RKO (cell line): ENCODE results near the gene CBLB.

Source experiments
- DNase-seq: peaks from one replicate; pipeline ENCODE4 v3.0.0-alpha.2; 2016; ENCODE audit warnings: low spot score

CBLB gene

DNA sequence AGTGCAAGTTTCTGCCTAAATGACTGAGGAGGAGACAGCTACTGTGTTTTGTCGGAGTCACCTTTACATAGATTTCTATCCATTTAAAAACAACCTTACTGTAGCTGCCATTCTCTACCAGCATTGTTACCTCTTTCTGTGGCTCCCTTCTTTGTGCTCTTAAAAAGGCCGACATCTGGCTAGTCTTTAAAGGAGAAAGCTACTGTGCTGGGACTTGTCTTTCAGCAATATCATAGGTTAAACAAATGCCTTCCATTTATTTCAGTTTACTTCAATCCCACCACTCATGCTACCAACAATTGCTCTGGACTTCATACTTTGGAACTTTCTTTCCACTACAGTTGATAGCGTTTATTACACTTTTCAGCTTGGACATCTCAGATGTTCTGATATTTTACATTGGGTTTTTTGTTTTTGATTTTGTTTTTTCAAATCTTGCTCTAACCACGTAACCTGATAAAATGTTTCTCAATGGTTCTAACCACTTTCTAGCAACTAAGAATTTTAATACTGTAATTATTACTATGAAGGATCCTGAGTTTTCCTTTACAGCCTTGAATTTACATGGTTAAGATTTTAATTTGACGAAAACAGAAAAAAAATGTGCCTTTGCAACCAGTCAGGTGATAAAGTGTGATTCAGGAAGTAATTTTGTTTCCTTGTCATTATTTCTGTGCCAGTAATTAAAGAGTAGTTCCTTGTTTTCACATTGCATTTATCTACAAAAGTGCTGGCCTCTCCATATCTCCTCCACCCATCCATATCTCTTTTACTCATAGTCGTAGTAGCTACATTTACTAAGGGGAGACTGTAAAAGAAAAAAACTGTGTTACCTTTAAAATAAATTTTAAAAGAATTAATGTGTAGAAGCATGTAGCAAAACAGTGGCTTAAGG is 1.3 kb upstream of the CBLB start:
- DNase-seq, result no peak

DNA sequence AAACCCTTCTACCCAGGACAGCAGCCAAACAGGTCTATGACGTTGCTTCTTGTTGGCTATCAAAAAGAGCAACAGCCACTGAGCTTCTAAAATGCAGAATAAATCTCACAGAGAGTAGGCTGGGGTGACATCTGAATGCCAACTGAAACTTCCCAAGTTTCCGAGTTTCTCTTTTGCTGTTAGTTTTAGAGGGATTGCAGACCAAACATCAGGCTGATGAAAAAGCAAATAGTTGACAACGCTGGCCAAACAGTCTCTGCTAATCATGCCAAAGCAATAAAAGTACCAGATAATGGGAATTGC is 670 bp upstream of the CBLB start:
- DNase-seq, result no peak

DNA sequence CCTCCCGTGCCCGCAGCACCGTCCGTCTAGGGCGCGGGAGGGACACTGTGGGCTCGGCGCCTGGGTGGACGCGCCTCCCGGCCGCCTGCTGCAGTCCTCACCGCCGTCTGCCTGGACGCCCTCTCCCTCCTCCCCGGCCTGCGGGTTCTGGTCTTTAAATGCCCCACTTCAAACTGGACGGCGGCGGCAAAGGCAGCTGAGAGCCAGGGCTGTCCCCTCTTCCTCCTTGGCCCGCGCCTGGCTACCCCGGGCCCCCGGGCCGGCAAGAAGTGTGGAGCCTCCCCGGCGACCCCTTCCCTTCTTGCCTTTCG is 426 bp downstream of the CBLB start:
- peak; percentile 57 for DNase-seq

DNA sequence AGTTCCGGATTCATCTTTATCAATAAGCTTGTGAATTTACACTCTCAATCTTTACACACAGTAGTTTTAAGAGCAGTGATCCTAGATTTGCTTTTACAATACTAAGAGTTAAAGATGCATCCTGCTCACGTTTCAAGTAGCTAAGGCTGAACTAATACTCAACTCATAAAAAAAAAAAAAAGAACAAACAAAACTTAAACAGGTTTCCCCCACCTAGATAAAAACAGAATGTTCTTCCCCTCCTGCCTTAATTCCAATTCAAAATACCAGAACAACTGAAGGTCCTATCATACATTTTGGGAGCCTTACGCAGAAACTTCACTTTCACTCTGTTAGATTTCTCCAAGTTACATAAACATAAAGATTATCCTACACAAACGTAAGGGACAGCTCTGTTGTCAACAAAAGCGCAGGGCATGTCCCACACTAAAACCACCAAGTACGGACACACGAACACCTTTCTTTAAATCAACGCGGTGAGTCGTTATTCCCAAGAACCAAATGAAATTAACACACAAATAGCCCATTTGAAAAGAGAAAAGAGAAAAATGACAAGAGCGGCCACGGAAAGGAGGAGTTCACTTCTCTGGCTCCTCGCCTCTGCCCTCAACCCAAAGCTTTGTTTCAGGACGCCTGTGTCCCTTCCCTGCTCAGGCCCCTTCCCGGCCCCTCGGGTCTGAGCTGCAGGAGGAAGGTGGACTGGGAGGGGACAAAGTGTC is 941 bp downstream of the CBLB start:
- DNase-seq, result peak; percentile 44

DNA sequence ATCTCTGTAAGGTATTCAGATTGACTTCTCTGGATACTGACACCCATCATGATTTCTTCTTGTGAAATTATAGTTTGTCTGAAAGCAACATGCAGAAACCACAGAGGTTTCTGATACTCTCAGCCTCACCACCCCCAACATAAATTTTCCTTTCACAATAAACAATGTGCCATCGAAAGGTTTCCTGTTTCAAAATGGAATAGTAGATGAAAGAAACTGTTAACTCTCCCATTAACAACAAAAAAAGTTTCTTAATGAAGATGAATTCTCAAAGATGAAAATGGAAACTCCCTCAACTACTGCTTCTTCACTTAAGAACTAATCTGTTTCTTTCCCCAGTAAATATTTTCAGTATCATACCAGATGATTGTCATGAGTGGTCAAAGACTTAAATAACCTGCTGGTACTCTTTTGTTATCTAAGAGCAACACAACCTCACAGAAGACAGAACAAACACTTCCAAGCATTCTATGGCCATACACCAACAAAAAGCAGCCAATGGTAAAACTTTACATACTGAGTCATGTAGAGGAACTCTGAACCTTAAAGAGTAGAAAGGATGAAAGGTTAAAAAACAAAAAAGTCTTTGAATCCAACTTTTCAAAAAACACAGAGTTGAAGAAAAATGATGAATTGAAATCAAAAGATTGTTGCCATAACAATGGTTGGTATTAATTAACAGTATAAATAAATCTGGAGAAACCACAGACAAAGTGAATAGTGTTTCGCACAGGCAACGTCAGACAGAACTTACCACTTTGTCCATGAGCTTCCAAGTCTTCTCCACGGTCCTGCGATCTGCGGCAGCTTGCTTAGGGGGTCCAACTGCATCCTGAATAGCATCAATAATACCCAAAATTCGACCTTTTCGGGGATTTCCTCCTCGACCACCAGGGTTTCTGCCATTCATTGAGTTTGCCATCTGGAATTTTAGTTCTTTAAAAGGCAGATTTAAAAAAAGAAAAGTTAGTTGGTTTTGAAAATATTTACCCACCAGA is 1.9 kb downstream of the CBLB start:
- DNase-seq, result peak; percentile 82

DNA sequence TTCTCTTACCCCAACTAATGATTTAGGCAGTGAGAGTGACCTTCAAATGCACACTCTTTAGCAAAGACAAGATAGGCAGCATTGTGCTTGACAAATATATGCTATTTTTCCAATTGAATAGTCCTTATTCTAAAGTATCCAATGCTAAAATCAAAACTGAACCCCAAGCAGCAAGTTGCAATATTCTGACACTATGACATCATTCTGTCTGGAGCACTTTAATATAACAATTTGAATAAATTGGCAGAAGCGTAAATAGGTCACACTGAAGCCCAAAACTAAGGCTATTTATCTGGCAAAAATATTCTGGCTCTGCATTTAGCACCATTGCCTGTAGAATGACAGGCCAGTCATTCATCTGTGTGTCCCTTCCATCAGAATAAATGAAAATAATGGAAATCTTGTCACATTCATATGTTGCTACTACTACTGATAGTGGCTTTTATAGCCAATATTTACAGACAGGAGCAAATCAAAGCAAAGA is 2.9 kb downstream of the CBLB start:
- DNase-seq, result peak; percentile 40

DNA sequence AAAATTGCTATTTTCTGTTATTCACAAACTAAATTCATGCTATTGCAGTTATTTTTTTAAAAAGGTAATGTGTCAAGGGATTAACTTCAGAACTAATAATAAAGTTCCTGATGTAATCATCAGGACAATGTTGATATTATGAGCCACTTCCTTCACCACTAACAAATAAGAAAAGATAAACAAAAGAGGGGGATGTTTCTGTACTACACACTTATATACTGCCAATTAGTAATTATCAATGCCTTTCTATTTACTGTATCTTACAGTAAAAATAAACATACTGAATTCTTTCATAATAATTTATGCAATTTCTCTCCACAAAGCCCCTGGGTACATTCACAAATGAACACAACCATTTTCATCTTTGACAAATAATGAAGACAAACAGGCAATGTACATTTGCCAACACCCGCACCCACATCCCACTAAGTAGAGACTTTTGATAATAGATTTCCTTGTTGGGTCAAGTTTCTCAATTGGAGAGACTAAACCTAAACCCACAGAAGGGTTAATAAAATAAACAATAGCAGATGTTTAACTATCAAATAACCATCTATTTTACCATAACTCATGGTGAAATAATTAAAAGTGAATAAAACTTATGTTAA is 3.7 kb downstream of the CBLB start:
- no peak for DNase-seq

DNA sequence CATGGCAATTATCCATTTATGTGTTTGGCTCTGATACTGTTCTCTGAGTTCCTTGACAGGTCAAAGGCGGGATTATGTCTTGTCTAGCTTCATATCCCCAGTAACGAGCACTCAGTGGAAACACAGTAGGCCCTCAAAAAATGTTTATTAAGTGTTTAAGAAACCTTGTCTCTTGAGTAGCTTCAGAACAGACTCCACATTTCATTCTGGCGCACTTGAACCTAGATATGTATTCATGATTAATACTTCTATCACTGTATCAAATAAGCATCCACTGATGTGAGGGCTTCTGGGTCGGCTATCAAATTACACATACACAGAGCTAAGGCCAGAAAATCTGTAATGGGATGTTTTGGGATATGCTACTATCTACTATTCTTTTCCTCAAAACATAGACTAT is 4.6 kb downstream of the CBLB start:
- no peak for DNase-seq

DNA sequence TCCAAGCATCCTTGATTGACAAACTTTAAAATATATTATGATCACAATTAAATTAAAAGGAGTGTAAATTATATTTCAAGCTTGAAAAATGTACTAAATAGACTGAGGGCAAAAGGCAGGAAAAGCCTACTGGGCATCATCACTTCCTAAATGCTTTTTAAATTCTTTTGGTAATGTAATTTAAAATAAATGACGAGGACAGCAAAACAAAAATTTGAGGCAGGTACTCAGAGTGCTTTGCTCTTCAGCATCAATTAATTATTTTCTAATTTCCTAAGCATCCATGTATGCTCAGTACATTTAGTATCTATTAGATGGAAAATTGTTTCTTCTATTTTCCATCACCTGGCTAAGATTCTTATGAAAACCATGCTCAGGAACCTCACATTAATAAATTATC is 5.2 kb downstream of the CBLB start:
- DNase-seq, result no peak

DNA sequence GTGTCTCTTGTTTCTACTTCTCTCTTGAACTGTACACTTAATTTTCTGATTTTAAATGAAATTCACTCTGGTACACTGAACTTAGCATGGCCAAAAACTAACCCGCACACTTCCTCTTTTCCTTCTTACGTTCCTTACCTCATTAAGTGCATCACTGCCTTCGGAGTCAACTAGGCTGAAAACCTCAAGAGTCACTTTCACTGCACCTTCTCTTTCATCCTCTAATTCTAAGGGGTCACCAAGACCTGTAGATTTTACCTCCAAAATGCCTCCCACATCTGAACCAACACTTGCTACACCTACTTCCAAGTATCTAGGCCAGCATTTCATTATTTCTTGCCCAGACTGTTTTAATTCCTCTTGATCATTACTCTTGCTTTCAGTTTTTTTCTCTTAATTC is 6.6 kb downstream of the CBLB start:
- DNase-seq, result no peak

DNA sequence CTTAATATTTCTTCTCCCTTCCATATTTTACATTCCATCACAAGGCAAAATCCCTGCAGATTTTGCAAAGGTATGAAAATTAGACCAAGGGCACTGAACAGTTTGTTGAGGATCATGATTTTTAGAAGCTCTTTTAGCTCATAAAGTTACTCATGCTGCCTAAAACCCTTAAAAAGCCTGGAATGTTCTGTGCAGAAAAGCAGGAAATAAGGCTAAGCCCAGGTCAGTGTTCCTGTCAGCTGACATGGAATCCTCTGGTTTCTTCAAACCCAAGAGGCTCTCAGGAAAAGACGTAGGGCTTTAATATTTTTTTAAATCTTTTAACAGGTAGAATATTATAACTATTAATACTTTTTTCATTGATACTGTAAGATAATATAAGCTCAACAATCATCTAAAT is 8.2 kb downstream of the CBLB start:
- no peak for DNase-seq

DNA sequence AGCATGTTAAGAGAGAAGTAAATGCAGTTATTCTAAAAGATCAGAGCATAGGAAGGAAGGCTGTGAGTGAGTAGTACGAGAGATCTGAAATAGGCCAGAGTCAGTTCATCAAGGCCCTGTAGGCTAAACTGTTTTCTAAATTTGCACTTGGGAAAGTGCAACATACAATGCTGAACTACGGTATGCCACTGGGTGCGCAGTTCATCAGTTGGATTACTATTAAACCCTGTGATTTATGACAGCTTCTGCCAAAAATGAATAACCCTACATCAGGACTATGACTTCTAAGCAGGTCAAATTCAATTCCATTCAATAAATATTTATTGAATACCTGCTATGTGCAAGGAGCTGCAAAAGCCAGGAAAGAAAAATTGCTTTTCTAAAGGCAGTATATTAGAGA is 10.8 kb downstream of the CBLB start:
- no peak for DNase-seq

DNA sequence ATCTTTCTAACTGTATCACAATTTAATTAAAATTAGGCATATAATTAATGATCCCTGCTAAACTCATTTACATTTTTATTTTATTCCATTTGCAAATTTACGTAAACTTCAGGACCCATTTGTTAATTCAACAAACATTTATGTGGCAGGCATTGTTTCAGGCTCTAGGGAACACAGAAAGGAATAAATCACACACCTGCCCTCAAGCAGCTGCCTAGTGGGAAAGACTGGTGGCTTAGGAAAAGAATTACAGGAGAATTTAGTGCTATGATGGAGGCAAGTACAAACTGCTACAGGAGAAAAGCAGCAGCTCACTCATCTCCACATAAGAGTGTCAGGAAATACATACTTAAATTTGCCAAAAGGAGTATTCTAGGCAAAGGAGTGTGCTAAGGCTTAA is 11.2 kb downstream of the CBLB start:
- no peak for DNase-seq

DNA sequence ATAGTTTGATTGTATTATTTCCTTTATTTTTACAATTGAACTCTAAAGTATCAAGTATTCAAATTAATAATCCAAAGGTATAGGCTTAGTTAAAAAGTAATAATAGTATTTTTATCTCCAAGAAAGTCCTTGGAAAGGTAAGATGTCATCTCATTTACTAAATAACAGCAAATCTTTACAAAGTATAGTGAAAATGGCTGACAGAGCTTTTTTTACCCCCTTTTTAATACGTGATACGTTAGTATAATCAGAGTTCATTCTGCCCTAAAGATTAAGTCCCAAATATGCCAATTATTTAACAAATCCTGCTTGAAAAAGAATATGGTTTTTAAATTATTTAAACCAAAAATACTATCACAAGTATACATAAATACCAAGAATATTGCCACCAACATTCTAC is 12.2 kb downstream of the CBLB start:
- DNase-seq, result no peak

DNA sequence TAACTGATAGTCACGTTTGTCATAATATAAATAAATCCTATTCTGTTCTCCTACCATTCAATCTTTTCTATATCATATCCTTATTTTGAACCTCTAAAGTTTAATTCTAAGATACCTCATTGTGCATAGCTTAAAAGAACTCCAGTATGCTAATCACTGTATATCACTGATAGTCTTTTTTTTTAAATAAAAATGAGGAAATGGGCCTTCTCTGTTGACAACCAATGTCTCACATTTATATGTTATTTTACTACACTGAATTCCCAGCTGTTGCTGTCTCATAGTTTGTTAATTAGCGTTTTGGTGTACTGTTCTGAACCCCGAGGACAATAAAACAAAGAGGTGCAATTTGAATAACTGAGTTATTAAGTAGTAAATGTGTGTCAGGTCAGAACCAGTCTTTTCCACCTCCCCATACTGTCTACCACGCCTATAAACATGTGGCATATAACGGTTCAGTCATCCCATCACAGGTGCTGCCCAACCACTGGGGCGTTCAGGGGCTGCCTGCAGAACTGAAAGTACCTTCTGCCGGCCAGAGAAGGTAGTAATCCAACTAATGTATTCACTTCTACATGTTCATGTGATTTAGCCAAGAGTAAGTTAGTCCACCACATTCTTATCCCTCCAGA is 14.9 kb downstream of the CBLB start:
- no peak for DNase-seq

DNA sequence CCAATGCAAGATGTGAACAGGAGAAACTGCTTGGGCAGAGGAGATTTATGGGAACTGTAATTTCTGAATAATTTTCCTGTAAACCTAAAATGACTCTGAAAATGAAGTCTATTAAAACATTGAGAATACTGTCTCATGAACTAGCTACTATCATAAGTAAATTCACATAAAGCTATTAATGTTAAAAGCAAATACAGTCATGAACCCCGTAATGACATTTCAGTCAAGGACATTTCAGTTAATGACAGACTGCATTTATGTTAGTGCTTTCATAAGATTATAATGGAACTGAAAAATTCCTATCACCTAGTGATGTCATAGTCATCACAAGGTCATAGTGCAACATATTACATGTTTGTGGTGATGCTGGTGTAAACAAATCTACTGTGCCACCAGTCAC is 17.2 kb downstream of the CBLB start:
- no peak for DNase-seq

DNA sequence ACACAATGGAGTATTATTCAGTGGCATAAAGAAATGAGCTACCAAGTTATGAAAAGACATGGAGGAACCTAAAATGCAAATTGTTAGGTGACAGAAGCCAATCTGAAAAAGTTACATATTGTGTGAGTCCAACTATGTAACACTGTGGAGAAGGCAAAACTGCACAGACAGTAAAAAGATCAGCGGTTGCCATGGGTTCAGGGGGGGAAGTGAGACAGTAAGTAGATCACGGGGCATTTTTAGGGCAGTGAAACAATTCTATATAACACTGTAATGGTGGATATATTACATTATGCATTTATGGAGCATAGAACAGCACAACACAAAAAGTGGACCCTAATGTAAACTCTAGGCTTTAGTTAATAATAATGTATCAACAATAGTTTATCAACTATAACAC is 17.6 kb downstream of the CBLB start:
- no peak for DNase-seq

DNA sequence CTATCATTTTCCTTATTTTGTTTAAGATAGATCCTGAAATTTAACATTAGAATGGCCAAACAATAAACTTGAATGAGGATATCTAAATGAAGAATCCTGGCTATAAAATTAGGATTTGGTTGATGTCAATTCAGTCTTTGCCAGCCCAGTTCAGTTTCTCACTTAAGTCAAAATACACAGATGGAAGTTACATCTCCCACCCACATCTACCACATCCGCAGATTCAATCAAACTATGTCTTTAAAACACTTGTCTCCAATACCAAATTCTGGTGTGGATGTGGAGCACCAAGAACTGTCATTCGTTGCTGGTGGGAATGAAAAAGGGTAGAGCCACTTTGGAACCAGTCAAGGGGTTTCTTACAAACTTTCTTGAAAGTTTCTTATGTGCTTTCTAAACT is 18.2 kb downstream of the CBLB start:
- DNase-seq, result no peak

DNA sequence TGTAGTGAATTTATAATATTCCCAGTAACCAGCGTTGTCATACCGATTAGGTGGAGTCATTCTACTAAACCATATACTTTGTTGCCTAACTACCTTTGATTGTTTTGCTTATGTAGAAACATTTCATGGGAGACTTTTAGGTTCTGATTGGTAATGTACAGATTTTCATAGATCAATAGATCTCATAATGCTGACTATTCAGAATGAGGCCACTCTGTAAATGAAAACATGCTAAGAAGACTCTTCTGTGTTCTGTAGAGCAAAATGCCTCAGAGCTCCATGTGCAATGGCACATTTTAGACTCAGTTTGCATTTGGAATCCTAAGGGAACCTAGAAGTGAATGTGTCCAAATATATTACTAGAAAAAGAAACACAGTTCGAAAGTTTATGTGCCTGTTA is 20.0 kb downstream of the CBLB start:
- no peak for DNase-seq

DNA sequence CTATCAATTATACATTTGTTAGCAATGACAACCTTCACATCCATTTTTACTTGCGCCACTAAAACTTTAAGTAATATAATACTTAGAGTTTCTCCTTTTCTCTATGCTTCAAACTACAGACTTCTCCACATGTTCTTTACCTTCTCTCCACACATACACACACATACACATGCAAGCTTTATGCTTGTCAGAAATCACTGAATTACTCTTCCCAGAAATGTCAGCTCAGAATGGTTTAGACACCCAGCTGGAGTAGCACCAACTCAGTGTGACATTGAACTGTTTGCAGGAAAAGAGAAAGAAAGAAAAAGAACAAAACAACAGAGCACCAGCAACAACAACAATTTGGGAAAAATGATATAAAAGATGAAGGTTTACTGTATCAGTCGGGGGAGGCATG is 20.9 kb downstream of the CBLB start:
- DNase-seq, result no peak

DNA sequence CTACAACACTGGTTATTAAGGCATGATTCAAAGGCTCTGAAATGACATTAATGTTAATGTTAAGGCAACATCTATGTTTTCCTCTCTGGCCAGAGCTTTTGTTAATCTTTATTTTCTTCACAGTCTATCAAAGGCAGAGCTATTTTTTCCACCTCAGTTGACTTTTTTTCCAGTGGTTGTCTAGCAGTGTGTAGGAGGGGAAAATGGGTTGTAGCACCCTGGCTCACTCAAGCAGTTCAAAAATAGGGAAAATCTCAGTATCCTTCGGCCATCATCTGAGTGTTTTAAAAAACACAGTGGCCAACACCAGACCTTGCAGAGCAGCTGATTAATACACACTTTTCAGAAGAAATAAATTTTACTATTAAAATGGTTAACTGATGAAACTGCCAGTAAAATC is 21.4 kb downstream of the CBLB start:
- DNase-seq, result no peak

DNA sequence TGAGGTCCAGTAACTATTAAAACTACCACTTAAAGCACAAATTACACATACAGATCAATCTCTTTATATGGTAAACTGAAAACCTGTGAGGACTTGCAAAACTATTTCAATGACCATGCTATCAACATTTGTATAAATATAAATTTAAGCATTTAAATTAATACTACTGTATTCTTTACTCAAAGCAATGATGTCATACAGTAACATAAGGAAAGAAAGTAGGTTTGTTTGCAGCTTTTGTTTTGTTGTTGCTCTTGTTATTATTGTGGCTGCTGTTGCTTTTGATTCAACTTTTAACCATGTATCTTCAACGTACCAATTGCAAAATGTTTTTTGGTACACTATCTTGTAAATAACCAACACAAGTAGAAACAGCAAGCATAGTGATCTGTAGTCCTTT is 22.0 kb downstream of the CBLB start:
- no peak for DNase-seq
